PC-9 (cell line): ENCODE data around the gene CCNO. TPM values are rescaled to one million over a fixed set of nuclear protein-coding genes. Genes with fewer than 3 reads are reported as not detected.
A peak's percentile ranks its signal among the peaks of the same experiment; 100 is the strongest.

Source experiments
- BruUV-seq: library from RNA; stranded (reverse); fragments of 400-500 nt; replicated peaks from 2 replicates; lab custom pipeline; 2021; lab: Mats Ljungman, UMichigan
- CTCF ChIA-PET: fragments of 300-600 bp; sonication (Branson Sonifier 250); formaldehyde crosslinking; loops from one replicate; lab custom pipeline; 2022; ENCODE audit warnings: antibody characterized with exemption; lab: Charles Lee
- POLR2A ChIA-PET: fragments of 300-600 bp; sonication (Branson Sonifier 250); formaldehyde crosslinking; loops from one replicate; lab custom pipeline; 2022; ENCODE audit warnings: antibody characterized with exemption; ENCODE audit not compliant: unreplicated experiment; lab: Charles Lee
- DNase-seq, 2 experiments: peaks; one replicate each; pipeline versions ENCODE4 v3.0.0 to v3.0.0-alpha.2; 2015 to 2022; ENCODE audit warnings: mixed read lengths in 1 of 2
- H2AFZ ChIP-seq: fragments of 200-600 bp; sonication (generic); 2 replicates; pipeline ENCODE4 v1.8.1; 2017; ENCODE audit warnings: antibody characterized with exemption
- H3F3A ChIP-seq: fragments of 200-600 bp; sonication (generic); 2 replicates; pipeline ENCODE4 v1.8.1; 2017; ENCODE audit warnings: antibody characterized with exemption, mild to moderate bottlenecking, low read depth; ENCODE audit not compliant: insufficient read depth
- H3K27ac ChIP-seq: fragments of 200-600 bp; sonication (generic); 2 replicates; pipeline ENCODE4 v1.6.1; 2016; ENCODE audit warnings: mixed run types
- H3K27me3 ChIP-seq: fragments of 200-600 bp; sonication (generic); 2 replicates; pipeline ENCODE4 v1.6.1; 2016; ENCODE audit warnings: low read depth, mixed run types; ENCODE audit not compliant: insufficient read depth
- H3K36me3 ChIP-seq: fragments of 200-600 bp; sonication (generic); 2 replicates; pipeline ENCODE4 v1.6.1; 2016; ENCODE audit warnings: low read depth, mixed run types
- H3K4me1 ChIP-seq: fragments of 200-600 bp; sonication (generic); replicated peaks from 2 replicates; pipeline ENCODE4 v1.6.1; 2016; ENCODE audit warnings: mixed run types; ENCODE audit not compliant: insufficient read depth
- H3K4me2 ChIP-seq: fragments of 200-600 bp; sonication (generic); 2 replicates; pipeline ENCODE4 v1.6.1; 2017; ENCODE audit warnings: mixed run types
- H3K4me3 ChIP-seq: fragments of 200-600 bp; sonication (generic); 2 replicates; pipeline ENCODE4 v1.6.1; 2016; ENCODE audit warnings: mixed run types
- H3K79me2 ChIP-seq: fragments of 200-600 bp; sonication (generic); 2 replicates; pipeline ENCODE4 v1.6.1; 2017; ENCODE audit warnings: low read depth, mixed run types
- H3K9me2 ChIP-seq: fragments of 200-600 bp; sonication (generic); 2 replicates; pipeline ENCODE4 v1.8.1; 2017; ENCODE audit warnings: mild to moderate bottlenecking; ENCODE audit not compliant: insufficient read depth
- H3K9me3 ChIP-seq: fragments of 200-600 bp; sonication (generic); 2 replicates; pipeline ENCODE4 v1.8.1; 2016; ENCODE audit warnings: low read depth; ENCODE audit not compliant: insufficient read depth
- H4K20me1 ChIP-seq: fragments of 200-600 bp; sonication (generic); 2 replicates; pipeline ENCODE4 v1.8.1; 2017; ENCODE audit not compliant: insufficient read depth
- EZH2 ChIP-seq: fragments of 200-600 bp; sonication (generic); IDR thresholded peaks from 2 replicates; pipeline ENCODE4 v1.8.0; 2017; ENCODE audit warnings: antibody characterized with exemption, low read depth
- intact Hi-C: fragments of 100-400 bp; cut with micrococcal nuclease; formaldehyde crosslinking; loops from one replicate; pipeline ENCODE4 v1.10.0; 2022; ENCODE audit not compliant: unreplicated experiment
- total RNA-seq: library from RNA; stranded (reverse); gene quantifications from 2 replicates; pipeline ENCODE4 v1.2.3, GENCODE V29; 2021
- TF ChIP-seq, protein P1 (sequence below): fragments of 200-600 bp; sonication (generic); conservative IDR thresholded peaks from 2 replicates; pipeline ENCODE4 v1.6.1; 2017; ENCODE audit warnings: mixed run types, antibody characterized with exemption, mild to moderate bottlenecking, moderate library complexity

CCNO gene
- total RNA-seq, 1 experiment from 2014 or later, result 4.7 TPM

DNA sequence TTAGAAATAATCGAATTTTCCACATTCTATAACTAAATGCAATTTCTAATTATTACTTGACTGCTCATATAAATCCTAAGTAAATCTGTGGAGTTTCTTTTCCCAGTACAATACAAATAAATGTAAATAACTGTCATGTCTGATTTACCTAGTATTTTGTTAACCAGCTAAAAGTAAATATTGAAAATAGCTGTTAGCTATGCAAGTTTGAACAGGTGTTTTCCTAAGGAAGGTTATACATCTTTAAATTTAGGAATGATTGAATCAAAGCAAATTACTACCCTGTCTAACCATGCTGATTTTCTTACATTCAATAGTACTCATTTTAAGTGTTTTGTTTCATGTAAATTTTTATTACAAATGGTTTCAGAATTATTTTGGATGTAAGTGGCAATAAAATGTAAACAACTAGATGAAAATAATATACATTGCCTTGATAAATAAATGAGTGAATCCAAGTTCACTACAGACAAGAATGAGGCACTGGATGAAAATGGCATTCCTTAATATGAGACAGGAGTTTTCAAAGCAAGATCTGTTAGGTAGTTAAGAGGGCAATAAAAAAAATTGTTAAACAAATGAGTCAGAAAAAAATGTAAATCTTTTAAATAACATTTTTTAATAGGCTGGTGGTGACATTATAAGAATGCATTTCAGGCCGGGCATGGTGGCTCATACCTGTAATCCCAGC lies 22.1 kb downstream of the CCNO start:
- intact Hi-C loops, result no loop called here
- CTCF ChIA-PET, result no interaction called here
- Histone ChIP-seq H3K9me3 (no peaks in the 10 kb centered on the region), H3F3A (0 out of 2 replicates have a peak, but pooled peaks cover 6% of the 10 kb centered on the region), H3K27me3 (no peaks in the 10 kb centered on the region), H3K4me3 (no peak overlapping the region), H2AFZ (no peak overlapping the region), H3K79me2 (no peaks in the 10 kb centered on the region), H3K4me1 (0 out of 2 replicates have a peak, but pooled peaks cover 6% of the 10 kb centered on the region), H3K36me3 (no peaks in the 10 kb centered on the region), H3K4me2 (no peak overlapping the region), H4K20me1 (no peaks in the 10 kb centered on the region), H3K27ac (no peak overlapping the region), H3K9me2 (no peaks in the 10 kb centered on the region)
- BruUV-seq, result no TSS peak
- POLR2A ChIA-PET, result interaction anchor here (0.6 kb wide), 1 partner anchor 350 kb away, joined by 22 read pairs; no protein-coding TSS in a partner anchor
- peak in 1 of 2 experiments; percentile 40 for DNase-seq
- no peak for TF ChIP-seq EZH2
- TF ChIP-seq, protein P1, sequence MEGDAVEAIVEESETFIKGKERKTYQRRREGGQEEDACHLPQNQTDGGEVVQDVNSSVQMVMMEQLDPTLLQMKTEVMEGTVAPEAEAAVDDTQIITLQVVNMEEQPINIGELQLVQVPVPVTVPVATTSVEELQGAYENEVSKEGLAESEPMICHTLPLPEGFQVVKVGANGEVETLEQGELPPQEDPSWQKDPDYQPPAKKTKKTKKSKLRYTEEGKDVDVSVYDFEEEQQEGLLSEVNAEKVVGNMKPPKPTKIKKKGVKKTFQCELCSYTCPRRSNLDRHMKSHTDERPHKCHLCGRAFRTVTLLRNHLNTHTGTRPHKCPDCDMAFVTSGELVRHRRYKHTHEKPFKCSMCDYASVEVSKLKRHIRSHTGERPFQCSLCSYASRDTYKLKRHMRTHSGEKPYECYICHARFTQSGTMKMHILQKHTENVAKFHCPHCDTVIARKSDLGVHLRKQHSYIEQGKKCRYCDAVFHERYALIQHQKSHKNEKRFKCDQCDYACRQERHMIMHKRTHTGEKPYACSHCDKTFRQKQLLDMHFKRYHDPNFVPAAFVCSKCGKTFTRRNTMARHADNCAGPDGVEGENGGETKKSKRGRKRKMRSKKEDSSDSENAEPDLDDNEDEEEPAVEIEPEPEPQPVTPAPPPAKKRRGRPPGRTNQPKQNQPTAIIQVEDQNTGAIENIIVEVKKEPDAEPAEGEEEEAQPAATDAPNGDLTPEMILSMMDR, result no peak

GRCh38 chr5:55205001-55205400 lies 28.4 kb downstream of the CCNO start:
- no peaks in the 10 kb centered on the region for H3K79me2 ChIP-seq
- no peak for DNase-seq
- TF ChIP-seq, protein P1, result no peak
- no peak for TF ChIP-seq EZH2
- H3K9me2 ChIP-seq, result no peaks in the 10 kb centered on the region
- H3K9me3 ChIP-seq, result no peaks in the 10 kb centered on the region; the same call in 1 of the 2 replicates
- no peak overlapping the region for H3K4me2 ChIP-seq
- no peaks in the 10 kb centered on the region for H3K36me3 ChIP-seq
- H3F3A ChIP-seq, result no peaks in the 10 kb centered on the region
- H3K27ac ChIP-seq, result no peak overlapping the region
- H4K20me1 ChIP-seq, result no peaks in the 10 kb centered on the region
- CTCF ChIA-PET, result no interaction called here
- H3K4me1 ChIP-seq, result no peaks in the 10 kb centered on the region
- no peak overlapping the region for H3K4me3 ChIP-seq
- intact Hi-C loops, result no loop called here
- no peak overlapping the region for H2AFZ ChIP-seq
- POLR2A ChIA-PET, result no interaction called here
- no TSS peak for BruUV-seq
- H3K27me3 ChIP-seq, result no peaks in the 10 kb centered on the region

DNA sequence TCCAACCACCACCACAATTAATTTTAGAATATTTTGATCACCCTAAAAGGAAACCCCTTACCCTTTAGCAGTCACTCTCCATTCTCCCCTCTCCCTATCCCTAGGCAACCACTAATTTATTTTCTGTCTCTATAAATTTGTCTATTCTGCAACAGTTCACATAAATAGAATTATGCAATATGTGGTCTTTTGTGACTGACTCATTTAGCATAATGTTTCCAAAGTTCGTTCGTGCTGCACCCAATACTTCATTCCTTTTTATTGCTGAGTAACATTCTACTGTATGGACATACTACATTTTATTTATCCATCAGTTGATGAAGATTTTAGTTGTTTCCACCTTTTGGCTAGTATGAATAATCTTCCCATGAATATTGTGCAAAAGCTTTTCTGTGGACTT lies 42.2 kb downstream of the CCNO start:
- intact Hi-C loops, result no loop called here
- ChIA-PET POLR2A (no interaction called here), CTCF (no interaction called here)
- Histone ChIP-seq H3F3A (peaks cover 13% of the 10 kb centered on the region; the same call in 1 of the 2 replicates), H3K9me3 (no peaks in the 10 kb centered on the region), H3K27me3 (no peaks in the 10 kb centered on the region), H4K20me1 (no peaks in the 10 kb centered on the region), H3K4me3 (no peak overlapping the region), H3K27ac (no peak overlapping the region), H3K36me3 (no peaks in the 10 kb centered on the region), H3K79me2 (no peaks in the 10 kb centered on the region), H2AFZ (no peak overlapping the region), H3K4me1 (peaks cover 46% of the 10 kb centered on the region), H3K9me2 (no peaks in the 10 kb centered on the region), H3K4me2 (no peak overlapping the region)
- TF ChIP-seq, protein P1, result no peak
- TF ChIP-seq EZH2, result no peak
- no TSS peak for BruUV-seq
- peak in 1 of 2 experiments; percentile 55 for DNase-seq
